Measurements from ENCODE around the gene VPS54.

VPS54 gene

DNA sequence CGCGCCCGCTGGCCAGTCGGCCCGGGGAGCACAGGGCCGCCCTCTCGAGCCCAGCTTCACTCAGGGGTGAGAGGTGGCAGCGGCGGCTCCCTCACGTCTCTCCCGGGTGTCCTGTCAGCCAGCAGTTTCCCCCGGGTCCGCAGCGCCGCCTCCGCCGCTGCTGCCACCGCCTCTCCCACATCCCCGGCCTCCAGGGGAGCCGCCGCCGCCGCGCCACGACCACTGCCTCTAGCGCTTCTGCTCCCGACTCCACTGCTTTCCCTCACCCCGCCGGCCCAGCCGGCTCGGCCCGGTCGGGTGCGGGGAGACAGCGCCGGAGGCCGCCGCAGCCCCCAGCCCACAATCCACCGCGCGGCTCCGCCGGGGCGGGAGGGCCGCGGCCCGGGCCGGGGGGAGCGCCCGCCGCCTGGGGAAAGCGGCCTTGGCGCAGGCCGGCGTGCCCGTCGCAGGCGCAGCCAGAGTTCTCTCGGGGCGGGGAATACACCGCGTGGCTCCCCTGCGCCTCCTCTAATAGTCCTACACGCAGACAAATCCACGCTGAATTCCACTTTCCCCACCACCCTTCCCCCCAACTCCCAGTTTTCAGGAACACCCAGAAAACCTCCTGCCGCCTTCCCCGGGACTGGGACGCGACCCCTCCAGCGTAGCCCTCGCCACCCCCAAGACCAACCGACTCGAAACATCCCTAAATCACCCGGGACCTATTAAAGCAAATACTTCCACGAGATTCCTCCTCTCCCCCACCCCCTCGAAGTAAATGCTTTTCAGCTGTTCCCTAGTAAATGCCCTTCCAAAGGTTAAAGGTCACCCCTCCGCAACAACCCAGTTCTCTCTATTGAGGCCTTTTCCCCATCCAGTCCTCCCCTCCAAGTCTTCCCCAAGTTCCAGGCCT, at the start of gene VPS54:
Gene VPS54 (minus strand): TSS at position 346 of the 892 bp plus-strand sequence. CDS start 35,429 bp downstream, outside the sequence.
- Histone ChIP-seq H3K9me3 (ENCODE audit: control insufficient read depth in 2 of 2, low read length in 2 of 2) (no peaks in the 10 kb centered on the region), H3K9ac (ENCODE audit: low read depth in 1 of 2, low read length in 2 of 2) (peak within 1 kb of the TSS; percentile 89 to 92), H3K36me3 (ENCODE audit: control insufficient read depth in 2 of 2, insufficient read depth in 2 of 2, low read length in 2 of 2) (no peaks in the 10 kb centered on the region), H3K4me3 (ENCODE audit: low read length in 2 of 2) (peak within 1 kb of the TSS; percentile 80 to 83), H3K27ac (ENCODE audit: low read depth in 2 of 2, low read length in 2 of 2) (peak within 1 kb of the TSS; percentile 91), H3K4me1 (ENCODE audit: control insufficient read depth in 2 of 2, insufficient read depth in 2 of 2, low read length in 2 of 2) (peaks cover 11 to 16% of the 10 kb centered on the region in 2 donors), H3K27me3 (ENCODE audit: control insufficient read depth in 2 of 2, insufficient read depth in 2 of 2, low read length in 2 of 2) (no peaks in the 10 kb centered on the region)

DNA sequence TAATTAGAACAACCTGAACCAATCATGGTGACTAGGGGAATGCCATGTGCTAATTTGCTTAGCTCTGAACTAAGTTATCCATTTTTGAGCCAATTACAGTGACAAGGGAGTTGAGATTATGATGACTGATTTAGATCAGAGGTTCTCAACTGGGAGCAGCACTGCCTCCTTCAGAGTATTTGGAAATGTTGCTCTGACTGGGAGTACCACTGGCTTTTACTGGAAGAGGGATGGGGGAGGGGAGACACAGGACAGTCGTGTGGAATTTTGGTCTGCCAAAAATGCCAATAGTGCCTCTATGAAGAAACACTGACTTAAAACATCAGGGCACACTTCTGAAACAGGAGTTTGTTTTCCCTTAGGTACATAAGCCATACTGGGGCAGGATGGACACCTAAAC, 48.1 kb upstream of the VPS54 start:
- no peaks in the 10 kb centered on the region for H3K36me3 ChIP-seq (ENCODE audit: control insufficient read depth in 2 of 2, insufficient read depth in 2 of 2, low read length in 2 of 2)
- no peak overlapping the region for H3K27ac ChIP-seq (ENCODE audit: low read depth in 2 of 2, low read length in 2 of 2)
- H3K9ac ChIP-seq (ENCODE audit: low read depth in 1 of 2, low read length in 2 of 2), result no peak overlapping the region
- H3K4me1 ChIP-seq (ENCODE audit: control insufficient read depth in 2 of 2, insufficient read depth in 2 of 2, low read length in 2 of 2), result peaks cover 0 to 4% of the 10 kb centered on the region in 2 donors
- no peaks in the 10 kb centered on the region for H3K9me3 ChIP-seq (ENCODE audit: control insufficient read depth in 2 of 2, low read length in 2 of 2)
- no peak overlapping the region for H3K4me3 ChIP-seq (ENCODE audit: low read length in 2 of 2)
- H3K27me3 ChIP-seq (ENCODE audit: control insufficient read depth in 2 of 2, insufficient read depth in 2 of 2, low read length in 2 of 2), result no peaks in the 10 kb centered on the region

DNA sequence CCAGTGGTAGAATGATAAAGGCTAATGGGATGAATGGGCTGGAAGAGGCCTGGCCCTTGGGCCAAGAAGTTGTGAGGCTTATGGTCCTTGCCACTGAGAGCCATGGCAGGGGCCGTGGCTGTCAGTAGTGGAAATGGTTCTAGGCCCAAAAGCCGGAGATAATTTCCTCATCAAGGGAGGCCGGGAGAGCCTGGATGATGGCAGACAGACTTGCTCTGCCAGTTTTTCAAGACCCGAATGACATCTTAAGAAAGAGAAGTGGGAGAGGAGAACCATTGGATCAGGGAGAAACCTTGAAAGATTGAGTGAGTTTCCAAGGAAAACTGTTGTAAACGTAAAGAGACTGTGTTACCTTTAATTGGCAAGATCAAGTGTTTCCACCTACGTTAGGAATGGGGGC, 46.3 kb upstream of the VPS54 start:
- no peaks in the 10 kb centered on the region for H3K36me3 ChIP-seq (ENCODE audit: control insufficient read depth in 2 of 2, insufficient read depth in 2 of 2, low read length in 2 of 2)
- H3K27me3 ChIP-seq (ENCODE audit: control insufficient read depth in 2 of 2, insufficient read depth in 2 of 2, low read length in 2 of 2), result no peaks in the 10 kb centered on the region
- no peak overlapping the region for H3K27ac ChIP-seq (ENCODE audit: low read depth in 2 of 2, low read length in 2 of 2)
- H3K4me3 ChIP-seq (ENCODE audit: low read length in 2 of 2), result no peak overlapping the region
- peaks cover 0 to 4% of the 10 kb centered on the region in 2 donors for H3K4me1 ChIP-seq (ENCODE audit: control insufficient read depth in 2 of 2, insufficient read depth in 2 of 2, low read length in 2 of 2)
- no peaks in the 10 kb centered on the region for H3K9me3 ChIP-seq (ENCODE audit: control insufficient read depth in 2 of 2, low read length in 2 of 2)
- no peak overlapping the region for H3K9ac ChIP-seq (ENCODE audit: low read depth in 1 of 2, low read length in 2 of 2)

DNA sequence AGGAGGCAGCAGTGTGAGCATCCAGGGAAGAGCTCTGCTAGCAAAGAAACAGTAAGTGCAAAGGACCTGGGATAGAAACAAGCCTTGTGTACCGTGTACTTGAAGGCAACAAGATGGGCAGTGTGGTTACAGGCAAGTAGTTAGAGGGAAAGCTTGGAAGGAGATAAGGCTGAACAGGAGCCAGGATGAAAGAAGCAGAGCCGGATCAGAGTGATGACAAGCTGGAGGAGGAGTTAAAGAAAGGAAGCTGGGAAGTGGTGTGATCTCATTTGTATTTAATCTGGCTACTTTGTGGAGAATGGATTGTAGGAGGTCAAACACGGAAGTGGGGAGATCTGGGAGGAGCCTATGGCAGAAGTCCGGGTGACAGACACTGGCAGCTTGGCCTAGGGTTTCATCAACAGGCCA, 44.7 kb upstream of the VPS54 start:
- Histone ChIP-seq H3K27ac (ENCODE audit: low read depth in 2 of 2, low read length in 2 of 2) (peak overlapping the region; percentile 41 to 59), H3K27me3 (ENCODE audit: control insufficient read depth in 2 of 2, insufficient read depth in 2 of 2, low read length in 2 of 2) (no peaks in the 10 kb centered on the region), H3K4me1 (ENCODE audit: control insufficient read depth in 2 of 2, insufficient read depth in 2 of 2, low read length in 2 of 2) (peaks cover 0 to 4% of the 10 kb centered on the region in 2 donors), H3K4me3 (ENCODE audit: low read length in 2 of 2) (no peak overlapping the region), H3K9me3 (ENCODE audit: control insufficient read depth in 2 of 2, low read length in 2 of 2) (no peaks in the 10 kb centered on the region), H3K36me3 (ENCODE audit: control insufficient read depth in 2 of 2, insufficient read depth in 2 of 2, low read length in 2 of 2) (no peaks in the 10 kb centered on the region), H3K9ac (ENCODE audit: low read depth in 1 of 2, low read length in 2 of 2) (no peak overlapping the region)

DNA sequence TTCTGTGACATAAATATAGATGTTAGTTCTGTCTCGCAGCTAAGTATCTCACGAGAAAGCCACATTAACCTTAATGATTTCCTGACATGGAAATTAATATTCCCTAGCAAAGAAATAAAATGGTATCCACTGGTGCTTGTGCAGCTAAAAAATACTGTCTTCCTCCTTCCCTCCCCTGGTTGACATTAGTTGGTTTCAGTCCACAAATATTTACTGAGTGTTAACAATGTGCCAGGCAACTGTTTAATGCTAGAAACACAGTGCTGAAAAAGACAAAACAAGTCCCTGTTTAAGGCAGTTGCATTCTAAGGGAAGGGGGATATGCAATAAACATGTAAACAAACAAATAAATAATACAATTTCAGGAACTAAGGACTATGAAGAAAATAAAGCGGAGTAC, 44.2 kb upstream of the VPS54 start:
- H3K9me3 ChIP-seq (ENCODE audit: control insufficient read depth in 2 of 2, low read length in 2 of 2), result no peaks in the 10 kb centered on the region
- H3K36me3 ChIP-seq (ENCODE audit: control insufficient read depth in 2 of 2, insufficient read depth in 2 of 2, low read length in 2 of 2), result no peaks in the 10 kb centered on the region
- no peaks in the 10 kb centered on the region for H3K27me3 ChIP-seq (ENCODE audit: control insufficient read depth in 2 of 2, insufficient read depth in 2 of 2, low read length in 2 of 2)
- peak overlapping the region in 1 of 2 donors; percentile 59 for H3K27ac ChIP-seq (ENCODE audit: low read depth in 2 of 2, low read length in 2 of 2)
- H3K4me3 ChIP-seq (ENCODE audit: low read length in 2 of 2), result no peak overlapping the region
- peaks cover 0 to 4% of the 10 kb centered on the region in 2 donors for H3K4me1 ChIP-seq (ENCODE audit: control insufficient read depth in 2 of 2, insufficient read depth in 2 of 2, low read length in 2 of 2)
- H3K9ac ChIP-seq (ENCODE audit: low read depth in 1 of 2, low read length in 2 of 2), result no peak overlapping the region

- H3K9me3 ChIP-seq (ENCODE audit: control insufficient read depth in 2 of 2, low read length in 2 of 2), result no peaks in the 10 kb centered on the region
- H3K4me3 ChIP-seq (ENCODE audit: low read length in 2 of 2), result no peak overlapping the region
- H3K27ac ChIP-seq (ENCODE audit: low read depth in 2 of 2, low read length in 2 of 2), result no peak overlapping the region
- H3K27me3 ChIP-seq (ENCODE audit: control insufficient read depth in 2 of 2, insufficient read depth in 2 of 2, low read length in 2 of 2), result no peaks in the 10 kb centered on the region
- H3K9ac ChIP-seq (ENCODE audit: low read depth in 1 of 2, low read length in 2 of 2), result no peak overlapping the region
- no peaks in the 10 kb centered on the region for H3K36me3 ChIP-seq (ENCODE audit: control insufficient read depth in 2 of 2, insufficient read depth in 2 of 2, low read length in 2 of 2)
- H3K4me1 ChIP-seq (ENCODE audit: control insufficient read depth in 2 of 2, insufficient read depth in 2 of 2, low read length in 2 of 2), result peaks cover 0 to 4% of the 10 kb centered on the region in 2 donors
Observed at GRCh38 chr2:64062840-64063239, 43.6 kb upstream of the VPS54 start.

DNA sequence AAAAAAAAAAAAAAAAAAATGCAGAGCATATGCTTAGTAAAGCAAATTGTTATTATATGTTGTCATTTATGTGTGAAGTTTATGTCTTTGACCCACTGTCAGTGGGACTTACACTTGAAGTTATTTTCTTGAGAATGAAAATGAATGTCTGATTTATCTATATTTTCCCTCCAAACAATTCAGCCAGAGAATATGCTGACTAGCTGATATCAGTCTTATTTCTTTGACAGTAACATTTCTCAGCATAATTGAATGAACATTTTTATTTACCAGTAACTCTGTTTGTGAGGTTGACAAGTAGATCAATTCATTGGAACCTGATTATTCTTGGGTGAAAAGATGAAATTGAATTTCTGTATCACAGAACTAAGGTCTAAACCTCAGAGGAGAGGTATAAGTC, 40.0 kb upstream of the VPS54 start:
- no peaks in the 10 kb centered on the region for H3K36me3 ChIP-seq (ENCODE audit: control insufficient read depth in 2 of 2, insufficient read depth in 2 of 2, low read length in 2 of 2)
- no peak overlapping the region for H3K4me3 ChIP-seq (ENCODE audit: low read length in 2 of 2)
- peaks cover 0 to 4% of the 10 kb centered on the region in 2 donors for H3K4me1 ChIP-seq (ENCODE audit: control insufficient read depth in 2 of 2, insufficient read depth in 2 of 2, low read length in 2 of 2)
- no peak overlapping the region for H3K27ac ChIP-seq (ENCODE audit: low read depth in 2 of 2, low read length in 2 of 2)
- H3K9ac ChIP-seq (ENCODE audit: low read depth in 1 of 2, low read length in 2 of 2), result no peak overlapping the region
- no peaks in the 10 kb centered on the region for H3K27me3 ChIP-seq (ENCODE audit: control insufficient read depth in 2 of 2, insufficient read depth in 2 of 2, low read length in 2 of 2)
- H3K9me3 ChIP-seq (ENCODE audit: control insufficient read depth in 2 of 2, low read length in 2 of 2), result no peaks in the 10 kb centered on the region

DNA sequence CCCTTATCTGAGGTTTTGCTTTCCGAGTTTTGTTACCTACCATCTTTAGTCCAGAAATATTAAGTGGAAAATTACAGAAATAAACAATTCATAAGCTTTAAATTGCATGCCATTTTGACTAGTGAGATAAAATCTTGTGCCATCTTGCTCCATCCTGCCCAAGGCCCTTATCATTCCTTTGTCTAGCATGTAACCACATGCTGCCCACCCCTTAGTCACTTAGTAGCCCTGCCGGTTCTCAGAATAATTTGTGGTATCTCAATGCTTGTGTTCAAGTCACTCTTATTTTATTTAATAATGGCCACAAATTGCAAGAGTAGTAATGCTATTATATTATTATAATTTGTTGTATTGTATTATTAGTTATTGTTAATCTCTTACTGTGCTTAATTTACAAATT, 36.8 kb upstream of the VPS54 start:
- no peak overlapping the region for H3K4me3 ChIP-seq (ENCODE audit: low read length in 2 of 2)
- no peaks in the 10 kb centered on the region for H3K9me3 ChIP-seq (ENCODE audit: control insufficient read depth in 2 of 2, low read length in 2 of 2)
- H3K9ac ChIP-seq (ENCODE audit: low read depth in 1 of 2, low read length in 2 of 2), result no peak overlapping the region
- H3K27me3 ChIP-seq (ENCODE audit: control insufficient read depth in 2 of 2, insufficient read depth in 2 of 2, low read length in 2 of 2), result no peaks in the 10 kb centered on the region
- H3K4me1 ChIP-seq (ENCODE audit: control insufficient read depth in 2 of 2, insufficient read depth in 2 of 2, low read length in 2 of 2), result no peaks in the 10 kb centered on the region
- H3K36me3 ChIP-seq (ENCODE audit: control insufficient read depth in 2 of 2, insufficient read depth in 2 of 2, low read length in 2 of 2), result no peaks in the 10 kb centered on the region
- no peak overlapping the region for H3K27ac ChIP-seq (ENCODE audit: low read depth in 2 of 2, low read length in 2 of 2)

GRCh38 chr2:64054161-64054915, 35.1 kb upstream of the VPS54 start:
- Histone ChIP-seq H3K4me1 (ENCODE audit: control insufficient read depth in 2 of 2, insufficient read depth in 2 of 2, low read length in 2 of 2) (peaks cover 3% of the 10 kb centered on the region in 2 donors), H3K27ac (ENCODE audit: low read depth in 2 of 2, low read length in 2 of 2) (no peak overlapping the region), H3K9me3 (ENCODE audit: control insufficient read depth in 2 of 2, low read length in 2 of 2) (no peaks in the 10 kb centered on the region), H3K27me3 (ENCODE audit: control insufficient read depth in 2 of 2, insufficient read depth in 2 of 2, low read length in 2 of 2) (no peaks in the 10 kb centered on the region), H3K9ac (ENCODE audit: low read depth in 1 of 2, low read length in 2 of 2) (no peak overlapping the region), H3K36me3 (ENCODE audit: control insufficient read depth in 2 of 2, insufficient read depth in 2 of 2, low read length in 2 of 2) (no peaks in the 10 kb centered on the region), H3K4me3 (ENCODE audit: low read length in 2 of 2) (no peak overlapping the region)
